GM12892 (cell line): ENCODE measurements around the gene SLC8A2.

Source experiments
- POLR2A ChIP-seq: IDR thresholded peaks from 2 replicates; pipeline ENCODE4 v1.6.1; 2011; ENCODE audit warnings: low read depth, low read length, control low read depth
- POLR2AphosphoS5 ChIP-seq: IDR thresholded peaks from 2 replicates; pipeline ENCODE4 v1.6.1; 2011; ENCODE audit warnings: low read depth, low read length, control low read depth

- TF ChIP-seq POLR2A (no peak), POLR2AphosphoS5 (no peak)
These were observed 6.8 kb downstream of the SLC8A2 start for GRCh38 chr19:47464675-47465419.
